H9 (cell line): ENCODE data around the gene SLCO3A1. TPM values are rescaled to one million over a fixed set of nuclear protein-coding genes. Genes with fewer than 3 reads are reported as not detected.
"Not testable (repeated sequence)": the region's sequence is repeated elsewhere in the genome, so short reads cannot be mapped to it uniquely, and the experiment has no call there.

ENCODE experiments used
- DNase-seq: peaks from one replicate; pipeline ENCODE4 v3.0.0-alpha.2; 2017
- H2AFZ ChIP-seq: one replicate; pipeline ENCODE4 v1.6.1; 2013; ENCODE audit warnings: mild to moderate bottlenecking, low read length, control low read depth, moderate library complexity
- H2AK5ac ChIP-seq: 2 replicates; pipeline ENCODE4 v1.6.1; 2013; ENCODE audit warnings: low read length, control low read depth, mixed read lengths; ENCODE audit not compliant: insufficient read length
- H2BK120ac ChIP-seq: one replicate; pipeline ENCODE4 v1.6.1; 2013; ENCODE audit warnings: low read depth, mild to moderate bottlenecking, low read length, control low read depth, inconsistent platforms; ENCODE audit not compliant: poor library complexity, severe bottlenecking
- H2BK12ac ChIP-seq: 2 replicates; pipeline ENCODE4 v1.6.1; 2013; ENCODE audit warnings: low read length, control low read depth, mixed read lengths, low read depth; ENCODE audit not compliant: insufficient read length
- H2BK15ac ChIP-seq: 2 replicates; pipeline ENCODE4 v1.6.1; 2013; ENCODE audit warnings: low read depth, low read length, control low read depth
- H2BK20ac ChIP-seq: one replicate; pipeline ENCODE4 v1.6.1; 2013; ENCODE audit warnings: low read depth, mild to moderate bottlenecking, low read length, control low read depth, inconsistent platforms; ENCODE audit not compliant: poor library complexity, severe bottlenecking
- H2BK5ac ChIP-seq: 2 replicates; pipeline ENCODE4 v1.6.1; 2013; ENCODE audit warnings: low read length, control low read depth, mixed read lengths; ENCODE audit not compliant: insufficient read length
- H3K14ac ChIP-seq: 2 replicates; pipeline ENCODE4 v1.6.1; 2013; ENCODE audit warnings: low read length, control low read depth; ENCODE audit not compliant: insufficient read depth
- H3K18ac ChIP-seq: 2 replicates; pipeline ENCODE4 v1.6.1; 2013; ENCODE audit warnings: low read depth, mild to moderate bottlenecking, mixed read lengths, low read length, control low read depth; ENCODE audit not compliant: insufficient read length
- H3K23ac ChIP-seq: 2 replicates; pipeline ENCODE4 v1.6.1; 2013; ENCODE audit warnings: low read length, control low read depth, mixed read lengths, low read depth; ENCODE audit not compliant: insufficient read length
- H3K23me2 ChIP-seq: 2 replicates; pipeline ENCODE4 v1.6.1; 2013; ENCODE audit warnings: low read depth, mild to moderate bottlenecking, mixed read lengths, low read length, control low read depth; ENCODE audit not compliant: insufficient read length, poor library complexity, severe bottlenecking
- H3K27ac ChIP-seq: 2 replicates; pipeline ENCODE4 v1.5.1; 2013; ENCODE audit warnings: low read length, control low read depth, mixed read lengths, low read depth; ENCODE audit not compliant: insufficient read length
- H3K27me3 ChIP-seq: 2 replicates; pipeline ENCODE4 v1.6.1; 2013; ENCODE audit warnings: low read length, control low read depth, inconsistent platforms; ENCODE audit not compliant: insufficient read depth
- H3K4ac ChIP-seq: 2 replicates; pipeline ENCODE4 v1.6.1; 2013; ENCODE audit warnings: low read depth, mild to moderate bottlenecking, control low read depth, inconsistent platforms, low read length, moderate library complexity
- H3K4me1 ChIP-seq: 2 replicates; pipeline ENCODE4 v1.6.1; 2013; ENCODE audit warnings: low read length, control low read depth, inconsistent platforms; ENCODE audit not compliant: insufficient read depth
- H3K4me2 ChIP-seq: 2 replicates; pipeline ENCODE4 v1.6.1; 2013; ENCODE audit warnings: low read length, control low read depth, mixed read lengths; ENCODE audit not compliant: insufficient read length, insufficient read depth
- H3K56ac ChIP-seq: 2 replicates; pipeline ENCODE4 v1.6.1; 2013; ENCODE audit warnings: low read depth, mild to moderate bottlenecking, mixed read lengths, low read length, control low read depth; ENCODE audit not compliant: insufficient read length
- H3K79me1 ChIP-seq: 2 replicates; pipeline ENCODE4 v1.6.1; 2013; ENCODE audit warnings: low read depth, mild to moderate bottlenecking, moderate library complexity, low read length, control low read depth, inconsistent platforms; ENCODE audit not compliant: insufficient read depth, poor library complexity, severe bottlenecking
- H3K79me2 ChIP-seq: 2 replicates; pipeline ENCODE4 v1.6.1; 2013; ENCODE audit warnings: low read length, control low read depth, inconsistent platforms; ENCODE audit not compliant: insufficient read depth
- H3K9ac ChIP-seq: 2 replicates; pipeline ENCODE4 v1.6.1; 2013; ENCODE audit warnings: low read length, control low read depth, mixed read lengths; ENCODE audit not compliant: insufficient read length; ENCODE audit errors: extremely low read depth
- H3K9me3 ChIP-seq: one replicate; pipeline ENCODE4 v1.6.1; 2013; ENCODE audit warnings: low read depth, low read length, inconsistent platforms; ENCODE audit not compliant: control insufficient read depth
- H3T11ph ChIP-seq: one replicate; pipeline ENCODE4 v1.6.1; 2013; ENCODE audit warnings: mild to moderate bottlenecking, low read length, control low read depth, inconsistent platforms
- H4K20me1 ChIP-seq: one replicate; pipeline ENCODE4 v1.6.1; 2013; ENCODE audit not compliant: control insufficient read depth, insufficient read length, insufficient read depth
- H4K5ac ChIP-seq: 2 replicates; pipeline ENCODE4 v1.6.1; 2013; ENCODE audit warnings: low read depth, mild to moderate bottlenecking, mixed read lengths, low read length, control low read depth; ENCODE audit not compliant: insufficient read length
- H4K8ac ChIP-seq: replicated peaks from 2 replicates; pipeline ENCODE4 v1.6.1; 2013; ENCODE audit warnings: low read length, control low read depth, mixed read lengths, low read depth; ENCODE audit not compliant: insufficient read length
- H4K91ac ChIP-seq: 2 replicates; pipeline ENCODE4 v1.6.1; 2013; ENCODE audit warnings: low read depth, mild to moderate bottlenecking, moderate library complexity, mixed read lengths, low read length, control low read depth; ENCODE audit not compliant: insufficient read length
- H3K27ac Mint-ChIP-seq, 3 experiments: 2 replicates in 2 of 3; 3 replicates in 1 of 3; pipeline ENCODE4 v1.8.0; 2020 to 2021; ENCODE audit warnings: mixed read lengths in 3 of 3, mild to moderate bottlenecking in 1 of 3, moderate library complexity in 1 of 3
- H3K27me3 Mint-ChIP-seq: 2 replicates; pipeline ENCODE4 v1.8.0; 2021; ENCODE audit warnings: low read depth, mild to moderate bottlenecking, moderate library complexity, mixed read lengths
- H3K36me3 Mint-ChIP-seq, 3 experiments: 2 replicates in 2 of 3; 3 replicates in 1 of 3; pipeline ENCODE4 v1.8.0; 2020 to 2021; ENCODE audit warnings: low read depth in 3 of 3, mixed read lengths in 3 of 3; ENCODE audit not compliant: insufficient read depth in 1 of 3
- H3K4me1 Mint-ChIP-seq, 2 experiments: 2 replicates each; pipeline ENCODE4 v1.8.0; 2020; ENCODE audit warnings: mixed read lengths in 2 of 2
- H3K4me3 Mint-ChIP-seq, 2 experiments: 2 replicates in 1 of 2; 3 replicates in 1 of 2; pipeline ENCODE4 v1.8.0; 2020 to 2021; ENCODE audit warnings: mild to moderate bottlenecking in 2 of 2, mixed read lengths in 2 of 2, moderate library complexity in 1 of 2
- H3K9me3 Mint-ChIP-seq, 2 experiments: 2 replicates in 1 of 2; 3 replicates in 1 of 2; pipeline ENCODE4 v1.8.0; 2020; ENCODE audit warnings: mild to moderate bottlenecking in 2 of 2, mixed read lengths in 2 of 2, moderate library complexity in 1 of 2
- CTCF ChIP-seq: fragments of 200-600 bp; sonication (generic); conservative IDR thresholded peaks from 3 replicates; pipeline ENCODE4 v1.8.0; 2021; ENCODE audit warnings: antibody characterized with exemption, mild to moderate bottlenecking
- WGBS: extraction: QIAGEN DNeasy Blood & Tissue Kit; methylation state at CpG from one replicate; pipeline ENCODE4 v1.1.7; 2013; ENCODE audit warnings: missing lambda C conversion rate, low lambda C conversion rate, mixed read lengths; ENCODE audit not compliant: insufficient read length; ENCODE audit errors: extremely low coverage; 5-methylcytosine and 5-hydroxymethylcytosine counted together
- total RNA-seq: library from RNA; stranded (reverse); gene quantifications from 2 replicates; pipeline ENCODE4 v1.2.1, GENCODE V29; 2021

SLCO3A1 gene
- total RNA-seq, 1 experiment from 2014 or later, result 9.4 TPM

DNA sequence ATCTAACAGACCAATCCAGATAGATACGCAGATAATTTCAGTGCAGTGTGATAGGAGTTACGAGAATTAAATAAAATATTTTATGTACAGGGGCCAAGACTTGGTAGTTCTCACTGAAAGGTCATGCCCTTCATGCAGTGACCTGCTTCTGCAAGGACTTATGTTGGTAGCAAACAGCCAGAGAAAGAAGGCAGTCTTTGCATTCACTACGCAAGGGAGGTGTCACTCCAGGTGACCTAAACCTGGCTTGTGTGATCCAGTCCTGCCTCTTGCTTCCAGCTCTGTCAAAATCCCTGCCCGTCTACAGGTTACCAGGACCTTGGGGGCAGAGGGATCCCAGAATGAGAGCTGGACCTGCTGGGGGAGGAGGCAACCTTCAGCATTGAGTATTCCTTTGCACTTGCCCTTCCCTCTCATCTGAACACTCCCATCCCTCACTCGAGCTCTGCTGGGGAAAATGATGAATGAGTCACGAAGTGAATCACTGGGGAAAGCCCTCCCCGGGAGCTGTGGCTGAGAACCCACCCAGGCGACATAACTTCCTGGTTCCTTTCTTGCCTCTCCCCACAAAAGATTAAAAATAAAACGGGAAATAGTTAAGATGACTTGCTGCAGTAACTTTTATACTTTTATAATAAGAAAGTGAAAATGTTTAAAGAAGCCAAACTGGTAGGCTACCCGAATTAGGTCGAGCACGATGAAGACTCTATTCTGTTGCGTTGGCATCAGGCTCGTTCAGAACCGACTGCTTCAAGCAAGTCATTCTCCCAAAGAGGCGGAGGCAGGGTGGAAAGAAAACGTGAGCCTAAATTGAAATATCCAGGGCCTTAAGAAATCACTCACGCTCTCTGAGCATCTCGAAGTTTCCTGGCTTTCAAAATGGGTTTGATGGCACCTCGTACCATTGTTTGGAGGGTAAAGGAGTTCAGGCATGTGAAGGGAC, 216.1 kb downstream of the SLCO3A1 start:
- Histone ChIP-seq H2AK5ac (no peak overlapping the region), H3K14ac (peak overlapping the region; percentile 17; the same call in 1 of the 2 replicates), H3K27me3 (no peaks in the 10 kb centered on the region), H3K23me2 (no peaks in the 10 kb centered on the region), H3K56ac (no peak overlapping the region), H3K79me1 (no peaks in the 10 kb centered on the region), H2AFZ (no peak overlapping the region), H3T11ph (no peak overlapping the region), H3K18ac (no peak overlapping the region), H2BK12ac (no peak overlapping the region), H2BK120ac (no peak overlapping the region), H4K5ac (no peak overlapping the region), H3K4me2 (no peak overlapping the region), H2BK5ac (no peak overlapping the region), H4K91ac (no peak overlapping the region), H3K27ac (no peak overlapping the region), H2BK20ac (no peak overlapping the region), H3K4ac (no peak overlapping the region), H3K79me2 (peaks cover 1% of the 10 kb centered on the region; the same call in 1 of the 2 replicates), H4K8ac (no peak overlapping the region), H4K20me1 (peaks cover 3% of the 10 kb centered on the region), H3K4me1 (peaks cover 2% of the 10 kb centered on the region; the same call in 1 of the 2 replicates), H3K23ac (no peak overlapping the region), H3K9me3 (no peaks in the 10 kb centered on the region), H2BK15ac (no peak overlapping the region), H3K9ac (no peak overlapping the region)
- no peak for DNase-seq
- TF ChIP-seq CTCF, result no peak
- WGBS, result no CpG with 5 or more reads among the region's 20 CpGs
- no peak overlapping the region; a peak in 1 of 7 replicates for H3K27ac Mint-ChIP-seq
- H3K9me3 Mint-ChIP-seq, result no peaks in the 10 kb centered on the region
- H3K4me1 Mint-ChIP-seq, result peaks cover 9 to 19% of the 10 kb centered on the region in 2 experiments
- no peaks in the 10 kb centered on the region for H3K36me3 Mint-ChIP-seq
- H3K27me3 Mint-ChIP-seq, result no peaks in the 10 kb centered on the region
- H3K4me3 Mint-ChIP-seq, result no peak overlapping the region

DNA sequence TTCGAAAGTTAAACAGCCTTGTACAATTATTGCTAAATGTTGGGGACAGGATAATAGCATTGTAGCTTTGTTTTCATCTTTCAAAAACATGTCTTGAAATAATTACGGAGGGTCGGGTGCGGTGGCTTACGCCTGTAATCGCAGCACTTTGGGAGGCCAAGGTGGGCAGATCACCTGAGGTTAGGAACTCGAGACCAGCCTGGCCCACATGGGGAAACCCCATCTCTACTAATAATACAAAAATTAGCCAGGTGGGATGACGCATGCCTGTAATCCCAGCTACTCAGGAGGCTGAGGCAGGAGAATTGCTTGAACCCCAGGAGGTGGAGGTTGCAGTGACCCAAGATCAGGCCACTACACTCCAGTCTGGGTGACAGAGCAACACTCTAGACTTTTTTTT, 216.7 kb downstream of the SLCO3A1 start:
- not testable (repeated sequence) for H4K8ac ChIP-seq, H3K27ac ChIP-seq, H3K79me1 ChIP-seq, H3K18ac ChIP-seq, H3K14ac ChIP-seq, H3K4me2 ChIP-seq, H3K9me3 ChIP-seq, H3K79me2 ChIP-seq, H3K36me3 Mint-ChIP-seq, H3K27me3 ChIP-seq, H3K4me3 Mint-ChIP-seq, H2BK5ac ChIP-seq, H2BK20ac ChIP-seq, H4K5ac ChIP-seq, H3K56ac ChIP-seq, H3K27me3 Mint-ChIP-seq, H2AK5ac ChIP-seq, H3K4ac ChIP-seq, H3K4me1 ChIP-seq, H2BK12ac ChIP-seq, H4K91ac ChIP-seq, DNase-seq, H4K20me1 ChIP-seq, H3K9ac ChIP-seq, H3K23me2 ChIP-seq, H2BK120ac ChIP-seq, H3K27ac Mint-ChIP-seq, H3K9me3 Mint-ChIP-seq, H2BK15ac ChIP-seq, H3T11ph ChIP-seq, H3K23ac ChIP-seq, H2AFZ ChIP-seq
- H3K4me1 Mint-ChIP-seq, result peaks cover 9 to 23% of the 10 kb centered on the region in 2 experiments
- WGBS, result no CpG with 5 or more reads among the region's 8 CpGs
